GM12801 (cell line): Measurements from ENCODE around the gene ITPR3.

Experiments
- TF ChIP-seq, protein P1 (sequence below): IDR thresholded peaks from one replicate; pipeline ENCODE4 v1.5.1; 2011; ENCODE audit warnings: control low read depth; ENCODE audit not compliant: insufficient read length; ENCODE audit errors: extremely low read depth

Gene ITPR3

DNA sequence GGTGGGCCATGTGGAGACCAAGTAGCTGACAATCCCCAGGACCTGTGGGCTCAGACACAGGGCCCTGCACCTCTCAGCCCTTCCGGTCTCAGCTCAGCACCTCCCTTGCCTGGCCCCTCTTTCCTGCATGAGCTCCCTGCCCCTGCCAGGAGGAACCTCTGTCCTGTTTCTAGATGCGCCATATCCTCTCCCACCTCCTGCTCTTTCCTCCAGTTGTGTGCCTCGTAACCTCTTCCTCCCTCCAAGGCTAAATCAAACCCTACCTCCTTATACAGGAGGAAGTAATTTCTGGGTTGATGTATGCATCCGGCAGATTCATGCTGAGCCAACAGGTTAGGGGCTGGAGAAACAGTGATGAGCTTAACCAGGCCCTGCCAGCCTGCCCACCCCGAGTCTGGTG is 30.9 kb downstream of the ITPR3 start:
- TF ChIP-seq, protein P1, sequence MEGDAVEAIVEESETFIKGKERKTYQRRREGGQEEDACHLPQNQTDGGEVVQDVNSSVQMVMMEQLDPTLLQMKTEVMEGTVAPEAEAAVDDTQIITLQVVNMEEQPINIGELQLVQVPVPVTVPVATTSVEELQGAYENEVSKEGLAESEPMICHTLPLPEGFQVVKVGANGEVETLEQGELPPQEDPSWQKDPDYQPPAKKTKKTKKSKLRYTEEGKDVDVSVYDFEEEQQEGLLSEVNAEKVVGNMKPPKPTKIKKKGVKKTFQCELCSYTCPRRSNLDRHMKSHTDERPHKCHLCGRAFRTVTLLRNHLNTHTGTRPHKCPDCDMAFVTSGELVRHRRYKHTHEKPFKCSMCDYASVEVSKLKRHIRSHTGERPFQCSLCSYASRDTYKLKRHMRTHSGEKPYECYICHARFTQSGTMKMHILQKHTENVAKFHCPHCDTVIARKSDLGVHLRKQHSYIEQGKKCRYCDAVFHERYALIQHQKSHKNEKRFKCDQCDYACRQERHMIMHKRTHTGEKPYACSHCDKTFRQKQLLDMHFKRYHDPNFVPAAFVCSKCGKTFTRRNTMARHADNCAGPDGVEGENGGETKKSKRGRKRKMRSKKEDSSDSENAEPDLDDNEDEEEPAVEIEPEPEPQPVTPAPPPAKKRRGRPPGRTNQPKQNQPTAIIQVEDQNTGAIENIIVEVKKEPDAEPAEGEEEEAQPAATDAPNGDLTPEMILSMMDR, result no peak

DNA sequence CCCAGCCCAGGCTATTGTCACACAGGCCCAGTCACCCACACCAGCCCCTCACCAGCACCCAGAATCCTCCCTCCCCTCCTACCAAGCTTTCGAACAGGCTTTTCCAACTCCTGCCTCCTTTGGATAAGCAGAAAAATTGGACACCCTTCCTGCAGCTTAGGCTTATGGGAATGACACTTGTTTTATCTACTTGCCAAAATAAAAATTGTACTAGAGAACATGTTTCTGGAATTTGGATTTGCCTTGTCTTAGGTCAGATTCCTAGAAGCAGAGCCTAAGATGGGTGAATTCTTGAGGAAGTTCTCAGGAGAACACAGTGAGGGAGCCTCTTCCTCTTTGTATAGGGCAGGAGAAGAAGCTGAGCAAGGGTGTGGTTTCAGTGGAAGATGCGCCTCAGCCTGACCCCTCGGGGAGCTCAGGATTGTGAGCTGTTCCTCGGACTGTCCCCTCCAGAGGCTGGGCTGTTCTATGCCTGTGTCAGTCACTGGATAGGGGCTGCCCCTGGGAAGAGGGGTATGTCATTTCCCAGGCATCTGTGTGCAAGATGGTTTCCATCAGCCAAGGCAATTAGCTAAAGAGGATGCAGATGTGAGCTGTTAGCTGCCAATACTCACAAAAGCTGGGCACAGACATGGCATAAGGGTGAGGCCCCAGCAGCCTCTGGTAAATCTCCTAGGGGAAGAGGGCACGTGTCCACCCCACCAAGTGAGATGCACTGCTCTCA is 33.9 kb downstream of the ITPR3 start:
- TF ChIP-seq, protein P1, result no peak

DNA sequence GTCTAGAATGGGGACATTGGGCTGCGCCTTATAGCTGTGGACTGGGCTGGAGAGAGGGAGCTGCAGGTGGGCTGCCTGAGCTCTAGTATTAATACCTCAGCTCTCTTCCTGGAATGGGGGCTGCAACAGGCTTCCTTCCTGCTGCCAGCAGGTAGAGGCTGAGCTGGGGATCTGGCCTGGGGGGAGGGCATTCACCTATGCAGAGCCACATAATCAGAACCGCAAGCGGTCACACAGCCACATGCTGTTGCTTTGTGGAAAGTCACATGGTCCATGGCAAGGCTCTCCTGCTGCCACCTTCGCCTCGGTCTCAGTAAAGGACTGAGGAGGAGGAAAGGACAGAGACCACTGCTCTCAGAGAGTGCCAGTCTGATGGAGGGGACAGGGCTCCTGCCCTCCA is 35.7 kb downstream of the ITPR3 start:
- TF ChIP-seq, protein P1, result no peak

DNA sequence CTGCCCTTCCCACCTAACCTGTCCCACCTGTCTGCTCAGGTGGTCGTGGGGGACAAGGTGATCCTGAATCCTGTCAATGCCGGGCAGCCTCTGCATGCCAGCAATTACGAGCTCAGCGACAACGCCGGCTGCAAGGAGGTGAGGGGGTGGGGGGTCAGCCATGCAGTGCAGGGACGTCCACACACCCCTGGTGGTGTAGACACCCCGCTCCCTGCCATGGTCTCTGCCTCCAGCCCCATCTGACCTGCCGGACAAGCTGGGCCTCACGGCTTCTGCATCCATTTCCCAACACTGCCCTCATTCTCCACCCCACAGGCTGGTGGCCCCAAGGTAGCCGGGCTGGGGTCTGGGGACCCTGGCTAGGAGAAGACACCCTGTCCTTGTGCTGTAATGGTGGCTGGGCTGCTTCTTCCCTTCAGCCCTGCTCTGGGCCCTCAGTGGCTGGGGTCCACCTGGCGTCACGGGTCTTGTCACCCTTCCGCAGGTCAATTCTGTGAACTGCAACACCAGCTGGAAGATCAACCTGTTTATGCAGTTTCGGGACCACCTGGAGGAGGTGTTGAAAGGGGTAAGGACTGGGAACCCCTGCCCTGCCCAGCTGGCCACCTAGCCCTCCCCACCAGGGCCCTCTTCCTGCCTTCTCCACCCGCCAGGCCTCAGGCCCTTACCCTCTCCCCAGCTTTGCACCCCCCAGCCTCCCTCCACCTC is 38.0 kb downstream of the ITPR3 start:
- TF ChIP-seq, protein P1, result no peak

DNA sequence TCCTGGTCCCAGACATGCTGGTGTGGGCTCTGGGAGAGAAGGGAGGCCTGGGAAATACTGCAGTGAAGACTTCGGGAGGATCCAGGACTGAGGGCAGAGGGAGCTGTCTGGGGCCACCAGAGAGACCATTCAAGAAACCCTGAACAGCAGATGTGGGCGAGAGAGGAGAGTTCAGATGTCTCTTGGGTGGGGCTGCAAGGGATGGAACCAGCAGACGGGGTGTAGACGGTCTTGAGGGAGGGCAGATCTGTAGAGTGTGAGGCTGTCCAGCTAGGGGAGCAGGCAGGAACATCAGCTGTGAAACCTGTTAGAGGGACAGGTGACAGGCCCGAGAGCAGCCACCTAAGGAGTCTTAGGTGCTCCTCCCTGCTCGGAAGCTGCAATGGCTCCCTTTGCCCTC is 38.9 kb downstream of the ITPR3 start:
- TF ChIP-seq, protein P1, result no peak

DNA sequence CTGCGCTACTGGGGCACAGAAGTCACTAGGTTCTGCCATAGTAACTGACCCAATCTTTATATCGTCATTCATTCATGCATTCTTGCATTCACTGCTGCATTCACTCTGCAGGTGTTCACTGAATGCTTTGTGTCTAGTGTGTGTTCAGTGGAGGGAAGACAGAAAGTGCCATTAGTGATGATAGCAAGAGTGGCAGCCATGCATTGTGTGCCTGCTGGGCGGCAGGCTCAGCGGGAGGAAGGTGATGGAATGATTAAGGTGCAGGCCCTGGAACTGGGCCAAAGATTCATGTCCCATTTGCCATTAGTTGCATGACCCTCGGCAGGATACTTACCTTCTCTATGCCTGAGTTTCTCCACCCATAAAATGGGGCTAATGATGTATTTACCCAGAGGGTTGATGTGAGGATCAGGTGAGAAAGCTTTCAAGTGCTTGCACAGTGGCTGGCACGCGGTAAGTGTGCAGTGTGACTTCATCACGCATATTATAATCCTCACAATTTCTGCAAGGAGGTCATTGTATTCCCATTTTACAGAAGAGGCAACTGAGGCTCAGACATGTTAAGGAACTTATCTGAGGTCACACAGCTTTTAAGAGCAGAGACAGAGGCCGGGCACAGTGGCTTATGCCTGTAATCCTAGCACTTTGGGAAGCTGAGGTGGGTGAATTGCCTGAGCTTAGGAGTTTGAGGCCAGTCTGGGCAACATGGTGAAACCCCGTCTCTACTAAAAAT is 40.1 kb downstream of the ITPR3 start:
- TF ChIP-seq, protein P1, result no peak

DNA sequence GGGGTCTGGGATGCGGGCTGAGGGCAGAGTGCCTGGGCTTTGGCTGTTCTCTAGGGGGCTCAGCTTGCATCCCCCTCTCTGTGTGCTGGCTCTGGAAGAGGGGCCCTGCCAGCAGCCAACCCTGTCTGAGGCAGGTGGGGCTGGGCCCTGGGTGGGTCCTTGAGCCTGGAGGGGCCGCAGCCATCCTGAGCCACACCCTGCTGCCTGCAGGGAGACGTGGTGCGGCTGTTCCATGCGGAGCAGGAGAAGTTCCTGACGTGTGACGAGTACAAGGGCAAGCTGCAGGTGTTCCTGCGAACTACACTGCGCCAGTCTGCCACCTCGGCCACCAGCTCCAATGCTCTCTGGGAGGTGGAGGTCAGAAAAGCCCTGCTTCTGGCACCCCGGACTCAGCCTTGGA is 41.2 kb downstream of the ITPR3 start:
- TF ChIP-seq, protein P1, result no peak
